K562 (cell line): ENCODE data around the gene KCNH2. TPM values are rescaled to one million over a fixed set of nuclear protein-coding genes. Genes with fewer than 3 reads are reported as not detected.

Source experiments
- ATF3 ChIP-seq, 2 experiments: fragments of 450-650 bp in 1 of 2; sonication (generic) in 1 of 2; formaldehyde crosslinking in 1 of 2; IDR thresholded peaks in 1 of 2; conservative IDR thresholded peaks in 1 of 2; 2 replicates each; pipeline versions ENCODE4 v1.6.1 to v1.8.1; 2016 to 2023; ENCODE audit warnings: mild to moderate bottlenecking in 2 of 2, moderate library complexity in 2 of 2, inconsistent platforms in 1 of 2, missing genetic modification reagents in 1 of 2
- BCOR ChIP-seq: fragments of 450-650 bp; IDR thresholded peaks from 2 replicates; pipeline ENCODE4 v1.6.1; 2016
- COPS2 ChIP-seq: fragments of 450-650 bp; conservative IDR thresholded peaks from 2 replicates; pipeline ENCODE4 v1.6.1; 2016; ENCODE audit warnings: mild to moderate bottlenecking, moderate library complexity
- DLX4 ChIP-seq: fragments of 250-450 bp; sonication (Bioruptor Pico); IDR thresholded peaks from 2 replicates; pipeline ENCODE4 v1.6.1; 2021; ENCODE audit warnings: mild to moderate bottlenecking
- FOSL1 ChIP-seq: fragments of 200-800 bp; sonication (Bioruptor generic); conservative IDR thresholded peaks from 2 replicates; pipeline ENCODE4 v1.6.1; 2016; ENCODE audit warnings: missing genetic modification characterization, missing compliant biosample characterization
- FOXK2 ChIP-seq, 2 experiments: fragments of 450-650 bp; IDR thresholded peaks in 1 of 2; conservative IDR thresholded peaks in 1 of 2; 2 replicates each; pipeline ENCODE4 v1.6.1; 2016; ENCODE audit warnings: low read depth in 2 of 2, mild to moderate bottlenecking in 1 of 2
- FOXP1 ChIP-seq: sonication (generic); formaldehyde crosslinking; IDR thresholded peaks from 2 replicates; pipeline ENCODE4 v1.8.0; 2022; ENCODE audit warnings: mild to moderate bottlenecking, missing genetic modification reagents
- HLTF ChIP-seq: fragments of 450-650 bp; IDR thresholded peaks from 2 replicates; pipeline ENCODE4 v1.6.1; 2016
- JUN ChIP-seq, 2 experiments: sonication (generic) in 1 of 2; formaldehyde crosslinking in 1 of 2; IDR thresholded peaks; 2 replicates each; pipeline versions ENCODE4 v1.6.1 to v1.8.0; 2012 to 2022; ENCODE audit warnings: borderline replicate concordance in 2 of 2, mild to moderate bottlenecking in 2 of 2, improper control_type of control experiment in 1 of 2, low read depth in 1 of 2, low read length in 1 of 2, missing genetic modification reagents in 1 of 2
- JUND ChIP-seq, 2 experiments: IDR thresholded peaks; 2 replicates in 1 of 2; 3 replicates in 1 of 2; pipeline ENCODE4 v1.6.1; 2011; ENCODE audit warnings: borderline replicate concordance in 2 of 2, low read depth in 2 of 2, low read length in 2 of 2, improper control_type of control experiment in 1 of 2, missing biosample characterization in 1 of 2, missing genetic modification characterization in 1 of 2, missing genetic modification reagents in 1 of 2
- MECOM ChIP-seq: fragments of 250-450 bp; sonication (Bioruptor Pico); IDR thresholded peaks from 2 replicates; pipeline ENCODE4 v1.8.0; 2022; ENCODE audit warnings: inconsistent platforms
- MLLT1 ChIP-seq, 2 experiments: fragments of 450-650 bp; IDR thresholded peaks; 2 replicates each; pipeline ENCODE4 v1.6.1; 2016
- NR2F6 ChIP-seq: fragments of 450-650 bp; formaldehyde crosslinking; IDR thresholded peaks from 2 replicates; pipeline ENCODE4 v1.4.0; 2020; ENCODE audit warnings: mild to moderate bottlenecking
- RBFOX2 ChIP-seq: fragments of 200-400 bp; formaldehyde crosslinking; IDR thresholded peaks from 2 replicates; pipeline ENCODE4 v1.6.1; 2017; ENCODE audit warnings: low read depth, mild to moderate bottlenecking, low read length, moderate library complexity
- ZC3H8 ChIP-seq: fragments of 450-650 bp; IDR thresholded peaks from 2 replicates; pipeline ENCODE4 v1.6.1; 2017
- ZNF3 ChIP-seq: fragments of 250-450 bp; sonication (Bioruptor Pico); IDR thresholded peaks from 2 replicates; pipeline ENCODE4 v1.5.0; 2021; ENCODE audit warnings: mild to moderate bottlenecking, moderate library complexity
- ZNF592 ChIP-seq: fragments of 450-650 bp; IDR thresholded peaks from 2 replicates; pipeline ENCODE4 v1.6.1; 2017; ENCODE audit warnings: antibody characterized with exemption, mild to moderate bottlenecking
- ZNF785 ChIP-seq: fragments of 250-450 bp; sonication (Bioruptor Pico); IDR thresholded peaks from 2 replicates; pipeline ENCODE4 v1.4.0; 2020; ENCODE audit warnings: mild to moderate bottlenecking
- polyA plus RNA-seq, 8 experiments: library from polyadenylated mRNA; depleted of rRNA in 4 of 8; stranded (reverse) in 5 of 8; unstranded in 3 of 8; fragments of >200 nt; fragmentation: Nextera tagmentation in 2 of 8; fragmentation: Illumina TruSeq in 1 of 8; extraction: Ambion mirVana in 2 of 8; extraction: Trizol in 1 of 8; gene quantifications; 2 replicates each; pipeline versions ENCODE4 v1.2.1 to v1.2.3, GENCODE V29; 2011 to 2014; ENCODE audit warnings: inconsistent platforms in 1 of 8, missing spikeins in 1 of 8
- total RNA-seq, 7 experiments: library from RNA; depleted of rRNA in 6 of 7; stranded (reverse); fragments of >200 nt in 6 of 7; fragmentation: Illumina TruSeq in 2 of 7; extraction: Trizol in 2 of 7; gene quantifications; 2 replicates each; pipeline versions ENCODE4 v1.2.1 to v1.2.3, GENCODE V29; 2011 to 2021; ENCODE audit warnings: low replicate concordance in 1 of 7

The KCNH2 gene
- total and polyA plus RNA-seq, 9 of the 15 experiments (the other 6 are each of a cell fraction or from before 2014, with no cell fraction given) = 18.1 to 368 (median 218) TPM

DNA sequence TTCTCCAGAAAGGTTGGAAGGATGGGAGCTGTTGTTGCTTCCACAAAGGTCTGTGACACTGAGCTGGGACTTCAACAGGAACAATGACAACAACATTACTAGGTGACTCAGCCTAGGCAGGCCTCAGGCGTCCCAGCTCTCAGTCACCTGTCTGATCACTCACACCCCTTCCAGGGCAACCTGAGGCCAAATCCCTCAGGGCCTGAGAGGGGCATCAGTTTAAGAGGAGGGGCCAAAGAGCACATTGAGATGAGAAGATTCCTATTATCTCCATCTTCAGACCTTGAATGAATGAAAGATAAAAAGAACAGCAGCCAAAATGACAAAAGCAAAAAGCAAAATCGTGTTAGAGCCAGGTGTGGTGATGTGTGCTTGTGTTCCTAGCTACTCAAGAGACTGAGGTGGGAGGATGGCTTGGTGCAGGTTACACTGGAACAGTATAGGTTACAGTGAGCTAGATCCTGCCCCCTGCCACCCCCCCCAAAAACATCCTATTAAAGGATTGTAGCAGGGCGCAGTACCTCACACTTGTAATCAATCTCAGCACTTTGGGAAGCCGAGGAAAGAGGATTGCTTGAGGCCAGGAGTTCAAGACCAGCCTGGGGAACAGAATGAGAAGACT lies 46.4 kb upstream of the KCNH2 start, which contains the start of gene ATG9B (continued):
- no peak for TF ChIP-seq ZNF592
- peak; percentile 57; the same call in 1 of the 2 replicates for TF ChIP-seq ATF3 (IDR thresholded peaks at IDR 0.05)
- TF ChIP-seq ATF3 (CRISPR knock-in tag; conservative IDR thresholded peaks at IDR 0.05) = no peak
- no peak for TF ChIP-seq BCOR
- TF ChIP-seq HLTF = no peak
- no peak for TF ChIP-seq NR2F6
- peak; percentile 62; the same call in 1 of the 2 replicates for TF ChIP-seq FOSL1 (tag)
- TF ChIP-seq JUND (IDR thresholded peaks at IDR 0.05; ENCODE audit: borderline replicate concordance, low read depth, low read length) = peak; percentile 51; the same call in 1 of the 2 replicates
- no peak for TF ChIP-seq JUND (tag; IDR thresholded peaks at IDR 0.05; ENCODE audit: borderline replicate concordance, low read depth, low read length)
- TF ChIP-seq COPS2 = no peak
- no peak for TF ChIP-seq ZC3H8
- TF ChIP-seq DLX4 (CRISPR knock-in tag) = no peak
- TF ChIP-seq MLLT1 (IDR thresholded peaks at IDR 0.05) = no peak
- TF ChIP-seq RBFOX2 = no peak
- no peak for TF ChIP-seq FOXP1 (CRISPR knock-in tag)
- peak in 1 of 2 experiments; percentile 33; a peak in 1 of 4 replicates for TF ChIP-seq FOXK2 (conservative IDR thresholded peaks at IDR 0.05 in 1 of 2, IDR thresholded peaks at IDR 0.05 in 1 of 2; ENCODE audit: low read depth in 2 of 2)
- TF ChIP-seq MECOM = no peak
- no peak for TF ChIP-seq ZNF785 (CRISPR knock-in tag)
- TF ChIP-seq ZNF3 (CRISPR knock-in tag) = no peak
- 0 out of 2 replicates have a peak, but pooled peaks have one; percentile 10 for TF ChIP-seq JUN (IDR thresholded peaks at IDR 0.05; ENCODE audit: borderline replicate concordance, low read depth, low read length)
- TF ChIP-seq JUN (CRISPR knock-in tag; IDR thresholded peaks at IDR 0.05; ENCODE audit: borderline replicate concordance) = no peak
